Fibroblast of gingiva (primary cell): Measurements from ENCODE around the gene SLC28A3.
A peak's percentile ranks its signal among the peaks of the same experiment; 100 is the strongest.
"Not testable (repeated sequence)": the region's sequence is repeated elsewhere in the genome, so short reads cannot be mapped to it uniquely, and the experiment has no call there.

Experiments
- DNase-seq: peaks from one replicate; pipeline ENCODE4 v3.0.0-alpha.2; 2011; ENCODE audit warnings: low read depth

SLC28A3 gene, protein sequence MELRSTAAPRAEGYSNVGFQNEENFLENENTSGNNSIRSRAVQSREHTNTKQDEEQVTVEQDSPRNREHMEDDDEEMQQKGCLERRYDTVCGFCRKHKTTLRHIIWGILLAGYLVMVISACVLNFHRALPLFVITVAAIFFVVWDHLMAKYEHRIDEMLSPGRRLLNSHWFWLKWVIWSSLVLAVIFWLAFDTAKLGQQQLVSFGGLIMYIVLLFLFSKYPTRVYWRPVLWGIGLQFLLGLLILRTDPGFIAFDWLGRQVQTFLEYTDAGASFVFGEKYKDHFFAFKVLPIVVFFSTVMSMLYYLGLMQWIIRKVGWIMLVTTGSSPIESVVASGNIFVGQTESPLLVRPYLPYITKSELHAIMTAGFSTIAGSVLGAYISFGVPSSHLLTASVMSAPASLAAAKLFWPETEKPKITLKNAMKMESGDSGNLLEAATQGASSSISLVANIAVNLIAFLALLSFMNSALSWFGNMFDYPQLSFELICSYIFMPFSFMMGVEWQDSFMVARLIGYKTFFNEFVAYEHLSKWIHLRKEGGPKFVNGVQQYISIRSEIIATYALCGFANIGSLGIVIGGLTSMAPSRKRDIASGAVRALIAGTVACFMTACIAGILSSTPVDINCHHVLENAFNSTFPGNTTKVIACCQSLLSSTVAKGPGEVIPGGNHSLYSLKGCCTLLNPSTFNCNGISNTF

DNA sequence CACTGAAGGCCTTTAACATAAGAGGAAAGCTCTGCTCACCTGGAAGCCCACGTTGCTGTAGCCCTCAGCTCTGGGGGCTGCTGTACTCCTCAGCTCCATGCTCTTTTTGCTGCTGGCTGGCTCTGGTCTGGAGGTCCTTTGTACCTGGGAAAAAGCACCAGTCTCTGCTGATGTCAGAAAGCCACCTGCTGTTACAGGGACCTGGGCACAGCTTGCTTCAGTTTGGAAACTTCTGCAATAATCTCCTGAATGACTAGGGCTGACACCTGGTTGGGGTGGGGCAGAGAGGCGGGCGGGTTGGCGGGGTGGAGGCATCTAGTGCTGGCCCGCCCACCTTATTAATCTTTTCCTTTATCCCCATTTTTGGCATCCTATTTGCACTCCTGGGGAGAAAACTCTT lies at the start of gene SLC28A3:
Gene SLC28A3, minus strand, starts transcription at position 224 of the 400 bp plus-strand sequence. Its CDS starts 125 bp downstream, at position 99.
- no peak for DNase-seq

DNA sequence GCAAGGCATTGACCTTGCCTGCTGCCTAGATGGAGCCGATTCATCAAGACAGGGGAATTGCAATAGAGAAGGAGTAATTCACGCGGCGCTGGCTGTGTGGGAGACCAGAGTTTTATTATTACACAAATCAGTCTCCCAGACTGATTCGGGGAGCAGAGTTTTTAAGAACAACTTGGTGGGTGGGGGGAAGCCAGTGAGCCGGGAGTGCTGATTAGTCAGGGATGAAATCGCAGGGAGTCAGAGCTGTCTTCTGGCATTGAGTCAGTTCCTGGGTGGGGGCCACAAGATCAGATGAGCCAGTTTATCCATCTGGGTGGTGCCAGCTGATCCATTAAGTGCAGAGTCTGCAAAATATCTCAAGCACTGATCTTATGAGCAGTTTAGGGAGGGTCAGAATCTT lies 49.7 kb upstream of the SLC28A3 start:
- not testable (repeated sequence) for DNase-seq

DNA sequence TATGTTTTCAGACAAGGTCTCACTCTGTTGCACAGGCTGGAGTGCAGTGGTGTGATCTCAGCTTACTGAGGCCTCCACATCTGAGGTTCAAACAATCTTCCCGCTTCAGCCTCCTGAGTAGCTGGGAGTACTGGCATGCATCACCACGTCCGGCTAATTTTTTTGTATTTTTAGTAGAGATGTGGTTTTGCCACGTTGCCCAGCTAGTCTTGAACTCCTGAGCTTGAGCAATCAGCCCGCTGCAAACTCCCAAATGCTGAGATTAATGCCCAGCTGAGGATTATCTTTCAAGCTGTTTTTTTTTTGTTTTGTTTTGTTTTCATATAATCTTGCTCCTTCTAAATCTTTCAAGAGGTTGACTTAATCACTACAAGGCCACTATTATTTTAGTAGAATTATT lies 47.3 kb upstream of the SLC28A3 start:
- DNase-seq: peak; percentile 59

DNA sequence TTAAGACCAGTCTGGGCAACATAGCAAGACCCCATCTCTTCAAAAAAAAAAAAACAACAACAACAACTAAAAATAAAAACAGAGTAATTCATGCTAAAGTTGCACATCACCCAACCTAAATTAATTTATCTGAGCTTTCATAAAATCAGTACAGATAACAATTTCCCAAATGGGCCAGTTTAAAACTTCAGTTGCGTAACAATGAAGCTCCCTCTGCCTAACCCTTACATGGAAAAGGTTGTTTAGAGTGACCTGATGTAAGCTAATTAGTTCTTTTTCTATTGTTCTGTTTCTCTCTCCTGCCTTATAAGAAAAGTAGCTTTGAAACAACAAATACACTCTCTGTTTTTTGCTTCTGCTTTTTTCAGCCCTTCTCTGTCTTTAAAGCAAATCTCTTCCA lies 46.2 kb upstream of the SLC28A3 start:
- DNase-seq: no peak

DNA sequence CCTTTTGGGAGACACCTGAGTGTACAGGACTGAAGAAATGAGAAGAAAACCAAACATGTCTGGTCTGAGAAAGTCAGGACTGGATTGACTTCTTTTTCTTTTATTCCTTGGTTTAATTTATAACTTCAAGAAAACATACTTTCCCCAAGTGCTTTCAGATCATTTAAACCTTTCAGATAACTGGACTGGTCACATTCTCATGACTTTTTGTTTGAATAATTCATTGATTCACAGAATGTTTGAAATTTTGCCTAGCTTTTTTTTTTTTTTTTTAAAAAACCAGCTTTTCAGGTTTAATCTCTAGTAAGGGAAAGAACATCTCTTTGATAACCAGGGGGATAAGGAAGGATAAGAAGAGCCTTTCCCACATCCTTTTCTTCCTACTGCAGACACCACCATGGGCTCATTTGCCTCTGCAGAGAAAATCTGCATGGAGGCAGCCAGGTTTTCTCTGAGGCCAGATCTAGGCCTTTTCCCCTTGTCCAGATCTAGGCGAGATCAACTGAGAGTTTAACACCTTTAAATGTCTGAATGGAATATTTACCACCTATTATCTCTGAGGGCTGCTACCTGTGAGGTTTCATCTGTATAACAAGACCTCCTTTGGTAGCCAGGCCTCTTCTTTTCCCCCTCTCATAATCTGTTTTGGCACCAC lies 45.0 kb upstream of the SLC28A3 start:
- no peak for DNase-seq

DNA sequence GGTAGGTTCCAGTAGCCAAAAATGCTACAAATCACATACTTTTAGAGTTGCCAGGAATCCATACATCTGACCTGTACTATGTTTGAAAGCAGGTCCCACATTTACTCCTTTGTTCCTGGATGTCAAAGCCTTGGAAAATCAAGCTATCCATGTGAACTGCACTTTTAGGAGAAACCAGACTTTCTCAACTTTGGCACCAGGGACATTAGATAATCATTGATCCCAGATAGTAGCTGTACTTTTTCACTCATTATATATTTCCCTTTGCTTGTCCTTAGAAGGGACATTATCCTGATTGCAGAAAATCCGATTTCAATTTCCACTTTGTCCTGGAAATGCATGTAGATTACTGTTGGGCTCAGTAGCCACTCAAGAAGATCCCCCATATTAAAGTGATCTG lies 44.1 kb upstream of the SLC28A3 start:
- DNase-seq: no peak

DNA sequence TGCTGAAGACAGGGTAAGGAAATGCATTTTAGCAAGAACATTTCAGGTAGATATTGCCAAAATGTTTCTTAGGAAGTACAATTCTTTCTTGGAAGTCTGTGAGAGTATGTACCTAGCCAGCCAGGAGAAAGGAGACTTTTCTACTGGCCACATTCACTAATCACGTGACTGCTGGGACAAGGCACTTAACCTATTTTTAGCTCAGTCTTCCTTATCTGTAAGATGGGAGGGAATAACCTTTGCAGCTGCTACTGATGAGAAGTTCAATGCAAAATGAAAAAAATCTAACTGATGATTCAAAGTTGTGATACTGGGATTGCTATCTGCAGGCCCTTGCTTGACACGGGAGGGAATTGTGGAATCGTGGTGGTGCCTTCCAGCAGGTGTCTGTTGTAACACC lies 42.6 kb upstream of the SLC28A3 start:
- DNase-seq: no peak

DNA sequence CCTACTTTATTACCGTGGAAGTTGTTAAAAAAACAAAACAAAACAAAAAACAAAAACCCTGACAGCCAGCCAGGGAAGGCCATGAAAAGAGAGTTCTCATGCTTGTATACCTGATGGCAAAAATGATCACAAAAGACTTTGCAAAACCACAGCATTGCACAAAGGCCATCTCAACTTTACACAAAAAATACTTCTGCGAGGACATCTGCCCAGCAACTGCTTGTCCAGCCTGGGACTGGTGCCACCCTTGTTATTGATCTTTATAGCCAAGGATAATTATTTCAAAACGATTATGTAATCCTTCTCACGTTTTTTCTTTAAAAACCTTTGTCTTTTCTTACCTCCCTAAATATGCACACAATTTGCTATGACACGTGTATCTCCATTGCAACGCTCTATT lies 42.2 kb upstream of the SLC28A3 start:
- no peak for DNase-seq

DNA sequence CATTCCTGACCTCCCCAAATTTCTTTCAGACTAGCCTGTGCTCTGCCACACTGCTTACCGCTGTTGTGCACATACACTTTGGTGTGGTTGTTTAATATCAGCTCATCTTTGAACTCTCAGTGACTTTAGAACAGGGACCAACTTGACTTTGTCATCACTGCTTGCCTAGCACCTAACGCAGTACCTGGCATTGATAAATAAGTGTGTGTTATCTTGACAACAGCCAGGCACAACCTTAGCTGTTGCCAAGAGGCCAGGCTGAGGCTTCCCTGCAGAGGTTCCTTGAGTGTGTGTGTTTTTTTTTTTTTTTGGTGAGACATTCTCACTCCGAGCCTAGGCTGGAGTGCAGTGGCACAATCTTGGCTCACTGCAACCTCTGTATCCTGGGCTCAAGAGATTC lies 41.0 kb upstream of the SLC28A3 start:
- DNase-seq: no peak

DNA sequence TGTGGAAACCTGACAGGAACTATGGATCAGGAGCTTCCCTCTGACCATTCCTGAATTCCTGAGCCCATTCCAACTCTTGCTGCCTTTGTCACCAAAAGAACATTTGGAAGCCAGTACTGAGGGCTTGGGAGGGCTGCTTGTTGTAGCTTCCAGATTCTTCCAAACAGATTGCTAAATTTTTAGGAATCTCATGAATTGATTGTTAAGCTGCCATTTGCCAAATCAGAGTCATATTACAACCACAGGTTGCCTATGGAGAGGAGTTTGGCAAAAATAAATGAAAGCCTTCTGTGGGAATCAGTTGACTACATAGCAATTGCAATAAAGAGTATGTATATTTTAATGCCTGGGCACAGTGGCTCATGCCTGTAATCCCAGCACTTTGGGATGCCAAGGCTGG lies 39.2 kb upstream of the SLC28A3 start:
- DNase-seq: peak; percentile 82

DNA sequence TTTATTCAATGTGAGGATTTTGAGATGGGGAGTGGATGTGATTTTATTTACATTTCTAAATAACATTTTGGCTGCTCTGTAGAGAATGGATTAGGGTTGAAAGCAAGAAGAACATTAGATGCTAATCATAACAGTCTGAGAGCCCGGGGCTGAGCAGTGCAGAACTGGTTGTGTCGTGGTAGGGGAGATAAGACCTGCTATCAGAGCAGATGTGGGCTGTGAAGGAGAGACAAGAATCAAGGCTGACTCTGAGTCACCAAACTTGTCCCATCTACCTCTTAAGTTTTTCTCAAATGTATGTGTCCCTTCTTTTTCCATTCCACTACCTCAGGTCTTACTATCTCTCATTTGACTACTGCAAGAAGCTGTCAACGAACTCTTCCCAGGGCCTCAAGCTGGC lies 35.4 kb upstream of the SLC28A3 start:
- no peak for DNase-seq

DNA sequence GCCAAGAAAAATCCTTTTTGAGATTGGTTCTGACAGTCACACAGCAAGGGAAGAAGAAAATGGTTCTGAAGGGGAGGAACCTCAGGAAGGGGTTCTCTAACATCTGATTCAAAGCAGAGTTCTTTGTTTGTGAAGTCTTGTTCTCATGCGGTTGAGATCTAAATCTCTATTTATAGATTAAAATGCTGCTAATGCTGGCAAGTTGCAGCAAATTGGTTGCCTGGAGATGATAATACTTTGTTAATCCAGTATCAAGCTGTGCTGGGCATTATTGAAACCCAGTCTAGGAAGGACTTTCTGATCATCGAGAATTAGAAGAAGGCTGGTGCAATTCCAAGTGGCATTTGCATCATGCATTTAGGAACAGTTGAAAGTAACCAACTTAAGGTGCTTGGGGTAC lies 34.0 kb upstream of the SLC28A3 start:
- DNase-seq: peak; percentile 34

DNA sequence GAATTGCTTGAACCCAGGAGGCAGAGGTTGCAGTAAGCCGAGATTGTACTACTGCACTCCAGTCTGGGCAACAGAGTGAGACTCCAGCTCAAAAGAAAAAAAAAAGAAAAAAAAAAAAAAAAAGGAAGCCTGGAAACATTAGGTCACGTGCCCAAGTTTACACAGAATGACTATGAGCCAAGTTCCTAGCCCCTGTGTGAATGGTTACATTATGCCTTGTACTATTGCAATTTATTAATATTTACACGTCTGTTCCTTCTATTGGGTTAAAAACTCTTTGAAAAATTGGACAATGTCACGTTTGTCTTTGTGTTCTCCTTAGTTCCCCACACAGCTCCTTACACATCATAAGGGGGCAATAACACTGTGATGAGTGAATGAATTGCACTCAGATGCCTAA lies 33.5 kb upstream of the SLC28A3 start:
- DNase-seq: no peak

DNA sequence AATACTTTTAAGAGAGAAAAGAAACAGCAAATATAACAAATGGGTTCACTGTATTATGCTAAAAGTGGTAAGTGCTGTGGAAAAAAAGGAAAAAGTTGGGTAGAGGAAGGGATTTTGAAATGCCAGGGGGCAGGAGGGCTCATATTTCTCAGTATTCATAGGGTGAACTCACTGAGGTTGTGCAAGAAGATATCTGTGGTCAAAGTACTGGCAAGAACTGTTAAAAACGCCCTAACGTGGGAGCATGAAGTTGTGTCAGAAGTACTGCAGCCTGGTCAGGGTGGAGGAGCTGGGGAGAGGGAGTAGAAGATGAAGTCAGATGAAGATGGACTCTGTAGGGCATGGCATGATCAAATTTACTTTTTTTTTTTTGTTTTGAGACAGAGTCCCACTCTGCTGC lies 31.2 kb upstream of the SLC28A3 start:
- DNase-seq: peak; percentile 97

DNA sequence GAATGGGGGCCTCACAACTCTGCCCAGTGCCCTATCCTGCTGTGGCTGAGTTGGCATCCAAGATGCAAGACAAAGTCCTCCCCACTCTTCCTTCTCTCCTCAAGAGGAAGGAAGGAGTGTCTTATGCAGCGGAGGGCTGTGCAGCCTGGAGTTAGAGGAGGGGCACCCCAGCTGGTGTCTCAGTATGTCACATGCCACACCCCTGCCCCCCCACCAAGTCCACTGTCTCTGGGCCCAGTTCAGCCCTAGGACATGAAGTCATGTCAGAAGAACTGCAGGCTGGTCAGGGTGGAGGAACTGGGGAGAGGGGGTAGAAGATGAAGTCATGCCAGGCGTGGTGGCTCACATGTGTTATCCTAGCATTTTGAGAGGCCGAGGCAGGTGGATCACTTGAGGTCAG lies 28.0 kb upstream of the SLC28A3 start:
- no peak for DNase-seq

DNA sequence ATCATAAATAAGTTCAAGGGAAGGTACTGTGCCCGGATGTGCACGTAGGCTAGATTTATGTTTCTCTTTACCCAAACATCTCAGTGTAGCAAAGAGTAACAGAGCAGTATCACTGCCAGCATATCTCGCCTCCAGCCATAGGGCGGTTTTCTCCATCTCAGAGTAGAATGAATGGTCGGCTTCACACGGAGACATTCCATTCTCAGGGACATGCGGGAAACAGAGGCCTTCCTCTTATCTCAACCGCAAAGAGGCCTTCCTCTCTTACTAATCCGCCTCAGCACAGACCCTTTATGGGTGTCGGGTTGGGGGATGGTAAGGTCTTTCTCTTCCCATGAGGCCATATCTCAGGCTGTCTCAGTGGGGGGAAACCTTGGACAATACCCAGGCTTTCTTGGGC lies 27.2 kb upstream of the SLC28A3 start:
- not testable (repeated sequence) for DNase-seq

DNA sequence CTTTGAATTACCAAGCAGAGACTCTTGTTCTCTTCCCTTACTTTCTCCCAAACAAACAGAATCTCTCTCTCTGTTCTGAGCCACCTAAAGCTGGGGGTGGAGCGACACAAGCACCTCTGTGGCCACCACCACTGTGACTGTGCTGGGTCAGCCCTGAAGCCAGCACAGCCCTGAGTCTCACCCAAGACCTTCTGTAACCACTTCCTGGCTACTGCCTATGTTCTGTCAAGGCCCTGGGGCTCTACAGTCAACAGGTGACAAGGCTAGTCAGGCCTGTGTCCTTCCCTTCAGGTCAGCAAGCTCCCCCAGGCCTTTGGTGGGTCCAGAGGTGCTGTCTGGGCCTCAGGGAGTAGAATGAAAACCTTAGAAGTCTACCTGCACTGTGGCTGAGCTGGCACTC lies 26.1 kb upstream of the SLC28A3 start:
- no peak for DNase-seq

DNA sequence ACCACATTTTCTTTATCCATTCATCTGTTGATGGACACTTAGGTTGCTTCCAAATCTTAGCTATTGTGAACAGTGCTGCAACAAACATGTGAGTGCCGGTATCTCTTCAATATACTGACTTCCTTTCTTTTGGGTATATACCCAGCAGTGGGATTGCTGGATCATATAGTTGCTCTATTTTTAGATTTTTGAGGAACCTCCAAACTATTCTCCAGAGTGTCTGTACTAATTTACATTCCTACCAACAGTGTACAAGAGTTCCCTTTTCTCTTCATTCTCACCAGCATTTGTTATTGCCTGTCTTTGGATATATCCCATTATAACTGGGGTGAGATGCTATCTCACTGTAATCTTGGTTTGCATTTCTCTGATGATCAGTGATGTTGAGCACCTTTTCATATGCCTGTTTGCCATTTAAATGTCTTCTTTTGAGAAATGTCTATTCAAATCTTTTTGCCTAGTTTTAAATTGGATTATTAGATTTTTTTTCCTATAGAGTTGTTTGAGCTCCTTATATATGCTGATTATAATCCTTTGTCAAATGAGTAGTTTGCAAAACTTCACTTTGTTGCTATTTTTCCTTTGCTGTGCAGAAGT lies 24.4 kb upstream of the SLC28A3 start:
- not testable (repeated sequence) for DNase-seq

DNA sequence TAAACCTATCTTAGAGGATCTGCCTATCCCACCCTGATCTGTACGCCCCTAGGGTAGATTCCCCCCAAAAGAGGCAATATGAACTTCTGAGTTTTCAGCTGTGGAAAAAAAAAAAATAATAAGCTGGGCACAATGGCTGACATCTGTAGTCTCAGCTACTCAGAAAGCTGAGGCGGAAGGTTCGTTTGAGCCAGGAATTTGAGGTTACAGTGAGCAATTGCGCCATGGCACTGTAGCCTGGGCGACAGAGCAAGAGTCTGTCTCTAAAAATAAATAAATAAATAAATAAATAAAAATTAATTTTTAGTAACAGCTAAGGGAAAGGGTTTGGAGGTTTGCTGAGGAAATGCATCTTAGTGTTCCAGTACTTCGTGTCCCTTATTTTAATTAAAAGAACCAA lies 21.1 kb upstream of the SLC28A3 start:
- peak; percentile 29 for DNase-seq

DNA sequence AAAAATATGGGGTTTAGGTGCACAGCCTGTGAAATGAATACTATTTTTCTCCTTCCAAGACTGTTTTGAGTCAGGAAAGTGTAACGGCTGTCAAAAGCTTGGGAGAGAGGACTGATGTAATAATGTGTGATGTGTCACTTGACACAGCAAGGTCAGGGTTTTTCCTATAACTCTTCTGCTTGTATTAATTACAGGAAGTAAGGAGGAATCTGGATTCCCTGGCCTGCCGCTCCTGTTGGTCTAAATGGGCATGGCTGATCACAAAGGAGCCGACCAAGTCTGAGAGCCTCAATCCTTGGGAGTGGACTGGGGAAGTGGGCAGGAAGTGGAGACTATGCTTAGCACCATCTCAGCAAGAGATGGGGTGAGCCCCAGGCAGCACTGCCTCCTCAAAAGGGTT lies 16.7 kb upstream of the SLC28A3 start:
- no peak for DNase-seq

DNA sequence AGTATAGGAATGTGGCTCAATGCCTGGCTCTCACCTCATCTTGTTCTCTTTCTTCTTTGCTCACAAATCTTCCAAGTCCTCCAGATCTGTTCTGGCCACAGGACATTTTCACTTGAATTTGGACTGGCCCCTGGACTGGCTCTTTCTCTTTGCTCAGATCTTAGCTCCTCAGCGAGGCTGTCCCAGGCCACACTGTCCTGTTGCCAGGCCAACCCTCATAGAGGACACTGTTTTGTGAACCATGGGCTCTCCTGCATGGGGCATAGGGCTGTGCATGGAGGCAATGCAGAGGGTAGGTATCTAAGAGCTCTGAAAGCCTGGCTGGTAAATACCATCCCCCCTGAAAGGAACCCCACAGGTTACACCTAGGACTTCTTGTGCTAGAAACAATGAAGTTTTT lies 13.5 kb upstream of the SLC28A3 start:
- no peak for DNase-seq

DNA sequence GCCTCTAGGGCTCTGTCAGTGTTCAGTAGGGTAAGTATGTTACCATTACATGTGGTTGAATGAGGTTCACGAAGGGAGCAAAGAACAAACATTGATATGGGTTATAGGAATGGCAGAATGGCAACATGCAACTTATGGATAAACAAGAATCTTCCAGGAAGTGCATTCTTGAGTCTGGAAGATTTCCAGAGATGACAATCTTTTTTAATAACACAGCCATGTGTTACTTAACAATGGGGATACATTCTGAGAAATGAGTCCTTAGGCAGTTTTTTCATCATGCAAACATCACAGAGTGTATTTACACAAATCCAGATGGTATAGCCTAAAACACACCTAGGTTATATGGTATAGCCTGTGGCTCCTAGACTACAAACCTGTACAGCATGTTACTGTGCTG lies 9.1 kb upstream of the SLC28A3 start:
- no peak for DNase-seq

DNA sequence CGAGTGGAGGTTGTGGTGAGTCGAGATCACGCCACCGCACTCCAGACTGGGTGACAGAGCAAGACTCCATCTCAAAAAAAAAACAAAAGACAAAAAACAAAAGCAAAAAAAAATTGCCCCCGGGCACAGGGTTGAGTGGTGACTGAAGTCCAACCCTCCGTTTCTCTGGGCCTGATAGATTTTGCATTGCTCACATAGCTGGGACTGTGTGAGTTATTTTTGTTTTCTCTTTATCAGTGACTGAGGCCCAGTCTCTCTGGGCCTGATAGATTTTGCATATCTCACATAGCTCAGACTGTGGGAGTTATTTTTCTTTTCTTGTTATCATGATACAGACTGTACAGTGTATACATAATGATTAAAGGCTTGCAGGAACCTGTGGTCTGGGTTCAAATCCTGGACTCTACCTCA lies 2.6 kb upstream of the SLC28A3 start:
- DNase-seq: no peak
